Neuronal stem cell (in vitro differentiated cells): ENCODE results near the gene WFDC8.

ENCODE experiments used
- DNase-seq: peaks from one replicate; pipeline ENCODE4 v3.0.0-alpha.2; 2013; ENCODE audit warnings: low spot score
- H2AFZ ChIP-seq: one replicate; pipeline ENCODE4 v1.6.1; 2013; ENCODE audit warnings: mild to moderate bottlenecking, low read length, inconsistent platforms
- H2AK5ac ChIP-seq: 2 replicates; pipeline ENCODE4 v1.6.1; 2013; ENCODE audit warnings: low read depth, mild to moderate bottlenecking, inconsistent platforms, low read length, moderate library complexity, mixed read lengths
- H2BK120ac ChIP-seq: 2 replicates; pipeline ENCODE4 v1.6.1; 2013; ENCODE audit warnings: low read depth, mild to moderate bottlenecking, inconsistent platforms, low read length, moderate library complexity, mixed read lengths
- H2BK12ac ChIP-seq: one replicate; pipeline ENCODE4 v1.6.1; 2013; ENCODE audit warnings: low read length, inconsistent platforms
- H2BK15ac ChIP-seq: 2 replicates; pipeline ENCODE4 v1.6.1; 2013; ENCODE audit warnings: mild to moderate bottlenecking, low read length, inconsistent platforms, mixed read lengths
- H2BK5ac ChIP-seq: one replicate; pipeline ENCODE4 v1.6.1; 2013; ENCODE audit warnings: inconsistent platforms, mild to moderate bottlenecking, low read length, moderate library complexity
- H3K14ac ChIP-seq: one replicate; pipeline ENCODE4 v1.6.1; 2013; ENCODE audit warnings: low read length, inconsistent platforms
- H3K18ac ChIP-seq: 2 replicates; pipeline ENCODE4 v1.6.1; 2013; ENCODE audit warnings: low read length, inconsistent platforms
- H3K23ac ChIP-seq: 2 replicates; pipeline ENCODE4 v1.6.1; 2013; ENCODE audit warnings: low read depth, mild to moderate bottlenecking, mixed read lengths, low read length, inconsistent platforms; ENCODE audit not compliant: poor library complexity
- H3K27ac ChIP-seq: replicated peaks from 3 replicates; pipeline ENCODE4 v1.5.1; 2013; ENCODE audit warnings: low read length, inconsistent platforms
- H3K27me3 ChIP-seq, 3 experiments: 2 replicates each; pipeline ENCODE4 v1.6.1; 2013; ENCODE audit warnings: low read length in 3 of 3, mild to moderate bottlenecking in 2 of 3, inconsistent platforms in 1 of 3, low read depth in 1 of 3, mixed read lengths in 1 of 3, moderate library complexity in 1 of 3; ENCODE audit not compliant: control insufficient read depth in 3 of 3, insufficient read depth in 3 of 3
- H3K36me3 ChIP-seq, 2 donors: replicated peaks in 1 of 2; 2 replicates each; pipeline ENCODE4 v1.6.1; 2013; ENCODE audit warnings: low read length in 2 of 2; ENCODE audit not compliant: control insufficient read depth in 2 of 2, insufficient read depth in 2 of 2
- H3K4ac ChIP-seq: 2 replicates; pipeline ENCODE4 v1.6.1; 2013; ENCODE audit warnings: inconsistent platforms, mild to moderate bottlenecking, low read length, moderate library complexity
- H3K4me1 ChIP-seq, 2 donors: 1 replicate in 1 of 2; 2 replicates in 1 of 2; pipeline ENCODE4 v1.6.1; 2013; ENCODE audit warnings: low read length in 2 of 2, low read depth in 1 of 2; ENCODE audit not compliant: control insufficient read depth in 2 of 2, insufficient read depth in 1 of 2
- H3K4me2 ChIP-seq: one replicate; pipeline ENCODE4 v1.6.1; 2013; ENCODE audit warnings: mild to moderate bottlenecking, low read length, inconsistent platforms; ENCODE audit not compliant: insufficient read depth, poor library complexity, severe bottlenecking
- H3K4me3 ChIP-seq, 2 donors: 2 replicates each; pipeline ENCODE4 v1.5.1; 2013; ENCODE audit warnings: low read length in 2 of 2, mild to moderate bottlenecking in 2 of 2, inconsistent platforms in 1 of 2, moderate library complexity in 1 of 2
- H3K79me1 ChIP-seq: one replicate; pipeline ENCODE4 v1.6.1; 2013; ENCODE audit warnings: low read depth, mild to moderate bottlenecking, inconsistent platforms, low read length, moderate library complexity
- H3K9ac ChIP-seq: one replicate; pipeline ENCODE4 v1.6.1; 2013; ENCODE audit warnings: mild to moderate bottlenecking, low read depth, low read length, inconsistent platforms; ENCODE audit not compliant: poor library complexity
- H3K9me3 ChIP-seq, 2 donors: replicated peaks in 1 of 2; 2 replicates each; pipeline versions ENCODE3 to v1.6.1; 2013; ENCODE audit warnings: low read length in 2 of 2, mild to moderate bottlenecking in 2 of 2, inconsistent platforms in 1 of 2, low read depth in 1 of 2, mixed read lengths in 1 of 2, moderate library complexity in 1 of 2; ENCODE audit not compliant: control insufficient read depth in 2 of 2, insufficient read depth in 1 of 2
- H4K8ac ChIP-seq: one replicate; pipeline ENCODE4 v1.6.1; 2013; ENCODE audit warnings: low read depth, mild to moderate bottlenecking, inconsistent platforms, low read length, moderate library complexity
- H4K91ac ChIP-seq: one replicate; pipeline ENCODE4 v1.6.1; 2013; ENCODE audit warnings: low read length, low read depth, mild to moderate bottlenecking, inconsistent platforms; ENCODE audit not compliant: poor library complexity
- WGBS, 2 donors: extraction: QIAGEN DNeasy Blood & Tissue Kit; methylation state at CpG; one replicate each; pipeline ENCODE4 v1.1.7; 2013; ENCODE audit warnings: missing lambda C conversion rate in 2 of 2, mixed read lengths in 1 of 2; ENCODE audit not compliant: insufficient read length in 2 of 2, insufficient replicate concordance in 1 of 2; ENCODE audit errors: extremely low coverage in 2 of 2; 5-methylcytosine and 5-hydroxymethylcytosine counted together

The WFDC8 gene

GRCh38 chr20:45593498-45593897 is 14.4 kb upstream of the WFDC8 start:
- no peak for DNase-seq
- no peak overlapping the region for H2BK5ac ChIP-seq
- no peak overlapping the region for H4K91ac ChIP-seq
- H2BK12ac ChIP-seq, result no peak overlapping the region
- H3K27me3 ChIP-seq, result no peaks in the 10 kb centered on the region
- H3K4me2 ChIP-seq, result no peak overlapping the region
- H2AK5ac ChIP-seq, result no peak overlapping the region
- no peak overlapping the region for H3K23ac ChIP-seq
- no CpG with 5 or more reads among the region's 1 CpG for WGBS, 2 donors
- H3K4me1 ChIP-seq, result no peaks in the 10 kb centered on the region
- no peak overlapping the region for H3K4ac ChIP-seq
- no peak overlapping the region for H3K27ac ChIP-seq
- no peak overlapping the region for H2BK120ac ChIP-seq
- H4K8ac ChIP-seq, result no peak overlapping the region
- H3K14ac ChIP-seq, result no peak overlapping the region
- H3K9me3 ChIP-seq, result peaks cover 0 to 4% of the 10 kb centered on the region in 2 donors
- H3K36me3 ChIP-seq, result no peaks in the 10 kb centered on the region
- no peak overlapping the region for H3K9ac ChIP-seq
- no peaks in the 10 kb centered on the region for H3K79me1 ChIP-seq
- H3K4me3 ChIP-seq, result no peak overlapping the region
- H3K18ac ChIP-seq, result no peak overlapping the region
- H2AFZ ChIP-seq, result no peak overlapping the region
- no peak overlapping the region for H2BK15ac ChIP-seq

DNA sequence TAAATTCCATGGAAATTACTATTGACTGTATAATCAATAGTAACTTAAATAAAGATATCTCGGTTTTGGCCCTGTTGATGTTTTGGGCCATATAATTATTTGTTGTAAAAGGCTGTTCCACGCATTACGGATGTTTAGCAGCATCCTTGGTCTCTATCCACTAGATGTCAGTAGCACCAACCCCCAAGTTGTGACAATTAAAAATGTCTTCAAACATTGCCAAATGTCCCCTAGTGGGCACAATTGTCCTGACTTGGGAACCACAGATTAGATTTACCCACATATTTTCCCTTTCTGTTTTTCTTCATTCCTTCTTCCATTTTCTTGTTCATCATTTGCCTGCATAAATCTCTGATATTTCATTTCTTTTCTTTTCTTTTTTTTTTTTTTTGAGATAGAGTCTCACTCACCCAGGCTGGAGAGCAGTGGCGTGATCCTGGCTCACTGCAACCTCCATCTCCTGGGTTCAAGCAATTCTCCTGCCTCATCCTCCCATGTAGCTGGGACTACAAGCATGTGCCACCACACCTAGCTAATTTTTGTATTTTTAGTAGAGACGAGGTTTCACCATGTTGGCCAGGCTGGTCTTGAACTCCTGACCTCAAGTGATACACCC is 13.6 kb upstream of the WFDC8 start:
- no peak overlapping the region for H3K9ac ChIP-seq
- no peaks in the 10 kb centered on the region for H3K36me3 ChIP-seq
- no peak overlapping the region for H2BK15ac ChIP-seq
- no peak overlapping the region for H2BK120ac ChIP-seq
- no peak overlapping the region for H4K91ac ChIP-seq
- no peak overlapping the region for H2BK12ac ChIP-seq
- H3K18ac ChIP-seq, result no peak overlapping the region
- peaks cover 0 to 6% of the 10 kb centered on the region in 2 donors for H3K9me3 ChIP-seq
- no CpG with 5 or more reads among the region's 5 CpGs for WGBS, 2 donors
- H2AK5ac ChIP-seq, result no peak overlapping the region
- no peak overlapping the region for H2BK5ac ChIP-seq
- no peak overlapping the region for H4K8ac ChIP-seq
- DNase-seq, result no peak
- H3K23ac ChIP-seq, result no peak overlapping the region
- no peak overlapping the region for H3K4ac ChIP-seq
- no peak overlapping the region for H2AFZ ChIP-seq
- no peaks in the 10 kb centered on the region for H3K27me3 ChIP-seq
- no peak overlapping the region for H3K14ac ChIP-seq
- H3K79me1 ChIP-seq, result no peaks in the 10 kb centered on the region
- H3K27ac ChIP-seq, result no peak overlapping the region
- no peak overlapping the region for H3K4me3 ChIP-seq
- no peak overlapping the region for H3K4me2 ChIP-seq
- H3K4me1 ChIP-seq, result no peaks in the 10 kb centered on the region

DNA sequence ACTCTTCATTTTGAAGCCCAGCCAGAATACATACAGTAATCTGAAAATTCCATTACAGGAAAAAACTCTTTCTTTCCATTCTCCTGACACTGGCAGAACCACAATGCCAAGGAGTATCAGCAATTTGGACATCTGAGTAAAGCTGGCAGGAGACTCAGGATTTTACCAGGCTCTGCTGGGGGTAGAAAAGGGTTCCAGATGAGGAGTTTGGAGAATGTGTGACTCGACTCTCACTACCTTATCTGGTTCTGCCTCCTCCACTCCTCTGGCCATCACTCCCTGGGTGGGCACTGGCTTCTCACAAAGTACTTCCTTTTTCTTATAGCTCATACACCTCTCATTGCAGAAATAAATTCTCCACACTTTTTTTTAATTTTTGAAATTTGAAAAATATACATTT is 10.6 kb upstream of the WFDC8 start:
- Histone ChIP-seq H2BK120ac (no peak overlapping the region), H2BK5ac (no peak overlapping the region), H2AK5ac (no peak overlapping the region), H3K9me3 (peaks cover 0 to 6% of the 10 kb centered on the region in 2 donors), H3K79me1 (no peaks in the 10 kb centered on the region), H3K14ac (no peak overlapping the region), H3K4me3 (no peak overlapping the region), H3K4me1 (no peaks in the 10 kb centered on the region), H2BK15ac (no peak overlapping the region), H3K23ac (no peak overlapping the region), H3K27me3 (no peaks in the 10 kb centered on the region), H3K36me3 (no peaks in the 10 kb centered on the region), H4K91ac (no peak overlapping the region), H2AFZ (no peak overlapping the region), H4K8ac (no peak overlapping the region), H3K9ac (no peak overlapping the region), H3K18ac (no peak overlapping the region), H3K27ac (no peak overlapping the region), H2BK12ac (no peak overlapping the region), H3K4ac (no peak overlapping the region), H3K4me2 (no peak overlapping the region)
- WGBS, 2 donors, result no CpG with 5 or more reads among the region's 1 CpG
- no peak for DNase-seq

DNA sequence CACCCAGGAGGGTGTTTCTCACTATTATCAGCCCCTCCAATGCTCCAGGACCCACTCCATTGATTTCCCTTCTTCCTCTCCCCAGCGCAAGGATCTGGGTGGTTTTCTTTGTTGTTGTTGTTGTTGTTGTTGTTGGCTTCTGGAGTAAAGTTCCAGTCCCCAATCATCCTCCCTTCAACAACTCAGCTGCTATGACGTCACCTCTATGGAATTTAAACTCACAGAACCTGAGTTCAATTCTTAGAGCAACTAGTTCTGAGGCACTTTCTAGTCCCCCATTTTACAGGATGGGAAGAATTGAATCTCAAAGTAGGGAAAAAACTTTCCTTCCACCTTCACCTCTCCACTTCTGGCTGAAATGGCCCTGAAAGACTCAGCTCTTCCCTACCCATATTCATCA is 9.7 kb upstream of the WFDC8 start:
- no peak overlapping the region for H4K8ac ChIP-seq
- H3K27ac ChIP-seq, result no peak overlapping the region
- no peaks in the 10 kb centered on the region for H3K36me3 ChIP-seq
- no peak for DNase-seq
- no peak overlapping the region for H2BK12ac ChIP-seq
- no CpG with 5 or more reads among the region's 2 CpGs for WGBS, 2 donors
- H3K4me1 ChIP-seq, result no peaks in the 10 kb centered on the region
- peaks cover 0 to 6% of the 10 kb centered on the region in 2 donors for H3K9me3 ChIP-seq
- H3K27me3 ChIP-seq, result no peaks in the 10 kb centered on the region
- H2BK15ac ChIP-seq, result no peak overlapping the region
- no peak overlapping the region for H3K4me3 ChIP-seq
- no peak overlapping the region for H3K23ac ChIP-seq
- H3K18ac ChIP-seq, result no peak overlapping the region
- H2BK120ac ChIP-seq, result no peak overlapping the region
- no peak overlapping the region for H3K14ac ChIP-seq
- no peak overlapping the region for H4K91ac ChIP-seq
- H3K4me2 ChIP-seq, result no peak overlapping the region
- no peaks in the 10 kb centered on the region for H3K79me1 ChIP-seq
- no peak overlapping the region for H2AK5ac ChIP-seq
- H3K4ac ChIP-seq, result no peak overlapping the region
- no peak overlapping the region for H2BK5ac ChIP-seq
- H3K9ac ChIP-seq, result no peak overlapping the region
- H2AFZ ChIP-seq, result no peak overlapping the region
